IMR-90 (cell line): ENCODE results near the gene TGFBR1. TPM values are rescaled to one million over a fixed set of nuclear protein-coding genes. Genes with fewer than 3 reads are reported as not detected.

ENCODE experiments used
- ATAC-seq: fragments of 200-7000 bp; cut with Tn5 transposase; 2 replicates; pipeline ENCODE4 v1.9.1; 2020; ENCODE audit warnings: low read depth, mild to moderate bottlenecking, moderate library complexity
- BruUV-seq: library from RNA; stranded (reverse); fragments of 400-500 nt; replicated peaks from 2 replicates; lab custom pipeline; 2021; lab: Mats Ljungman, UMichigan
- CTCF ChIA-PET: fragments of 300-600 bp; formaldehyde crosslinking; extraction: SDS; loops from one replicate; lab custom pipeline; 2021; ENCODE audit warnings: antibody characterized with exemption; lab: Yijun Ruan, JAX
- POLR2A ChIA-PET: fragments of 300-600 bp; sonication (Branson Sonifier 250); formaldehyde crosslinking; loops from one replicate; lab custom pipeline; 2022; ENCODE audit warnings: antibody characterized with exemption; ENCODE audit not compliant: unreplicated experiment; lab: Charles Lee
- DNase-seq: peaks from one replicate; pipeline ENCODE4 v3.0.0; 2013
- H2AFZ ChIP-seq: replicated peaks from 2 replicates; pipeline ENCODE3; 2013; ENCODE audit warnings: low read length, mild to moderate bottlenecking; ENCODE audit not compliant: poor library complexity
- H2AK5ac ChIP-seq: 2 replicates; pipeline ENCODE4 v1.6.1; 2013; ENCODE audit warnings: low read depth, low read length, inconsistent platforms
- H2AK9ac ChIP-seq: replicated peaks from 2 replicates; pipeline ENCODE3; 2013; ENCODE audit warnings: mild to moderate bottlenecking, low read depth, low read length, moderate library complexity; ENCODE audit not compliant: poor library complexity
- H2BK120ac ChIP-seq: 2 replicates; pipeline ENCODE4 v1.6.1; 2013; ENCODE audit warnings: low read depth, low read length, inconsistent platforms
- H2BK15ac ChIP-seq: 3 replicates; pipeline ENCODE4 v1.6.1; 2013; ENCODE audit warnings: low read depth, low read length, inconsistent platforms
- H2BK20ac ChIP-seq: 2 replicates; pipeline ENCODE4 v1.6.1; 2013; ENCODE audit warnings: low read depth, mild to moderate bottlenecking, inconsistent platforms, low read length, moderate library complexity
- H2BK5ac ChIP-seq: 2 replicates; pipeline ENCODE4 v1.6.1; 2013; ENCODE audit warnings: mild to moderate bottlenecking, low read depth, low read length, inconsistent platforms; ENCODE audit not compliant: poor library complexity, severe bottlenecking
- H3K14ac ChIP-seq: replicated peaks from 2 replicates; pipeline ENCODE4 v1.6.1; 2013; ENCODE audit warnings: low read depth, low read length, inconsistent platforms
- H3K18ac ChIP-seq: 2 replicates; pipeline ENCODE4 v1.6.1; 2013; ENCODE audit warnings: low read depth, low read length, control low read depth
- H3K23ac ChIP-seq: 2 replicates; pipeline ENCODE4 v1.6.1; 2013; ENCODE audit warnings: low read depth, low read length, inconsistent platforms
- H3K27ac ChIP-seq: 2 replicates; pipeline ENCODE4 v1.5.1; 2013; ENCODE audit warnings: mild to moderate bottlenecking, control low read depth, low read length; ENCODE audit not compliant: insufficient read depth
- H3K27me3 ChIP-seq: 2 replicates; pipeline ENCODE4 v1.6.1; 2013; ENCODE audit warnings: low read length; ENCODE audit not compliant: control insufficient read depth, insufficient read depth
- H3K36me3 ChIP-seq: 2 replicates; pipeline ENCODE4 v1.6.1; 2013; ENCODE audit warnings: low read length, mixed read lengths; ENCODE audit not compliant: control insufficient read depth, insufficient read depth
- H3K4ac ChIP-seq: 2 replicates; pipeline ENCODE4 v1.6.1; 2013; ENCODE audit warnings: low read depth, low read length, inconsistent platforms
- H3K4me1 ChIP-seq: 2 replicates; pipeline ENCODE4 v1.6.1; 2013; ENCODE audit warnings: low read length, mixed read lengths; ENCODE audit not compliant: control insufficient read depth, insufficient read depth
- H3K4me2 ChIP-seq: 2 replicates; pipeline ENCODE4 v1.6.1; 2013; ENCODE audit warnings: low read depth, mild to moderate bottlenecking, control low read depth, low read length, moderate library complexity
- H3K4me3 ChIP-seq: 2 replicates; pipeline ENCODE4 v1.5.1; 2013; ENCODE audit warnings: low read depth, mild to moderate bottlenecking, control low read depth, low read length, moderate library complexity; ENCODE audit not compliant: insufficient read depth
- H3K56ac ChIP-seq: 2 replicates; pipeline ENCODE4 v1.6.1; 2013; ENCODE audit warnings: low read length, inconsistent platforms; ENCODE audit not compliant: insufficient read depth; ENCODE audit errors: extremely low read depth
- H3K79me1 ChIP-seq, 2 experiments: 2 replicates each; pipeline ENCODE4 v1.6.1; 2013; ENCODE audit warnings: low read length in 2 of 2, inconsistent platforms in 1 of 2, low read depth in 1 of 2
- H3K9ac ChIP-seq: 2 replicates; pipeline ENCODE4 v1.6.1; 2013; ENCODE audit warnings: low read depth, low read length, control low read depth
- H3K9me1 ChIP-seq: 2 replicates; pipeline ENCODE4 v1.6.1; 2013; ENCODE audit warnings: low read length, inconsistent platforms; ENCODE audit not compliant: insufficient read depth
- H3K9me3 ChIP-seq: 2 replicates; pipeline ENCODE4 v1.6.1; 2013; ENCODE audit warnings: low read length; ENCODE audit not compliant: control insufficient read depth, insufficient read depth
- H4K20me1 ChIP-seq: 2 replicates; pipeline ENCODE4 v1.6.1; 2013; ENCODE audit warnings: low read length, inconsistent platforms; ENCODE audit not compliant: insufficient read depth
- H4K5ac ChIP-seq: 2 replicates; pipeline ENCODE4 v1.6.1; 2013; ENCODE audit warnings: mild to moderate bottlenecking, low read depth, low read length, control low read depth
- H4K8ac ChIP-seq, 2 experiments: 2 replicates each; pipeline ENCODE4 v1.6.1; 2013; ENCODE audit warnings: low read depth in 2 of 2, low read length in 2 of 2, control low read depth in 1 of 2, inconsistent platforms in 1 of 2
- H4K91ac ChIP-seq: 2 replicates; pipeline ENCODE4 v1.6.1; 2013; ENCODE audit warnings: low read depth, low read length, inconsistent platforms; ENCODE audit not compliant: insufficient read depth
- NFE2L2 ChIP-seq: fragments of 150-350 bp; IDR thresholded peaks from 2 replicates; pipeline ENCODE4 v1.6.1; 2016; ENCODE audit warnings: low read depth, mild to moderate bottlenecking, low read length
- POLR2A ChIP-seq: IDR thresholded peaks from 2 replicates; pipeline ENCODE4 v1.6.1; 2012; ENCODE audit warnings: mild to moderate bottlenecking, low read depth, low read length
- SMC3 ChIP-seq: fragments of 150-350 bp; IDR thresholded peaks from 2 replicates; pipeline ENCODE4 v1.6.1; 2016; ENCODE audit warnings: low read depth, mild to moderate bottlenecking, antibody characterized with exemption, low read length, moderate library complexity
- WGBS, 2 experiments: methylation state at CpG; one replicate each; pipeline versions ENCODE4 v1.1.5 to v1.1.7; 2013; ENCODE audit warnings: missing lambda C conversion rate in 2 of 2; ENCODE audit not compliant: insufficient read length in 1 of 2; ENCODE audit errors: extremely low coverage in 2 of 2; 5-methylcytosine and 5-hydroxymethylcytosine counted together
- dilution Hi-C: fragments of 300-500 bp; cut with HindIII; formaldehyde crosslinking; loops from one replicate; pipeline ENCODE4 v1.14.3; 2018; ENCODE audit warnings: low sequenced_read_pairs; ENCODE audit not compliant: unreplicated experiment
- in situ Hi-C: fragments of 300-500 bp; cut with MboI; formaldehyde crosslinking; loops from 3 replicates; pipeline ENCODE4 v1.14.3; 2019; ENCODE audit warnings: low sequenced_read_pairs, inconsistent platforms, mixed read lengths
- intact Hi-C: fragments of 100-400 bp; cut with micrococcal nuclease; formaldehyde crosslinking; loops from 2 replicates; pipeline ENCODE4 v1.10.0; 2022
- polyA plus RNA-seq, 3 experiments: library from polyadenylated mRNA; depleted of rRNA; stranded (reverse); fragments of >200 nt; gene quantifications; 2 replicates each; pipeline ENCODE4 v1.2.3, GENCODE V29; 2012; ENCODE audit warnings: low replicate concordance in 1 of 3
- total RNA-seq: library from RNA; depleted of rRNA; stranded (reverse); fragments of >200 nt; gene quantifications from 2 replicates; pipeline ENCODE4 v1.2.3, GENCODE V29; 2012

Gene TGFBR1
- total and polyA plus RNA-seq, 2 of the 4 experiments (the other 2 are of a cell fraction) = 15.1 to 75.3 TPM

- POLR2A ChIA-PET = no interaction called here
- Histone ChIP-seq H2BK5ac (no peak overlapping the region), H2AFZ (no peak overlapping the region), H3K4me1 (no peaks in the 10 kb centered on the region), H3K4me3 (no peak overlapping the region), H3K4ac (no peak overlapping the region), H2BK20ac (no peak overlapping the region), H3K18ac (no peak overlapping the region), H3K9ac (no peak overlapping the region), H2BK15ac (no peak overlapping the region), H3K23ac (no peak overlapping the region), H2BK120ac (no peak overlapping the region), H3K9me3 (peaks cover 2% of the 10 kb centered on the region; the same call in 1 of the 2 replicates), H3K27ac (no peak overlapping the region), H4K5ac (no peak overlapping the region), H4K8ac (no peak overlapping the region), H3K4me2 (no peak overlapping the region), H3K27me3 (peaks cover 14% of the 10 kb centered on the region), H2AK5ac (no peak overlapping the region), H3K79me1 (no peaks in the 10 kb centered on the region), H4K20me1 (no peaks in the 10 kb centered on the region), H3K36me3 (no peaks in the 10 kb centered on the region), H4K91ac (no peak overlapping the region), H2AK9ac (no peak overlapping the region), H3K9me1 (no peaks in the 10 kb centered on the region; the same call in 1 of the 2 replicates), H3K14ac (no peak overlapping the region), H3K56ac (no peak overlapping the region)
- intact Hi-C loops (no loop called here), in situ Hi-C loops (loop anchor here (25.0 kb wide), 1 partner anchor 1387 kb away; the partner anchor contains the start of gene CAVIN4), dilution Hi-C loops (no loop called here)
- ATAC-seq = no peak
- WGBS, 2 experiments = 93% methylated on average over 5 of the region's 8 CpGs; no CpG with 5 or more reads in 1 of the 2 experiments
- DNase-seq = no peak
- CTCF ChIA-PET = no interaction called here
- TF ChIP-seq NFE2L2 = no peak
- no peak for TF ChIP-seq SMC3
- TF ChIP-seq POLR2A = no peak
- no TSS peak for BruUV-seq
Observed at GRCh38 chr9:99199938-99200539, 95.1 kb downstream of the TGFBR1 start.
